ENCODE data around the gene CLDN6.

CLDN6 gene

GRCh38 chr16:3038896-3039295, 20.9 kb upstream of the CLDN6 start:
- no peak for DNase-seq (ENCODE audit: insufficient read length, low spot score)
- no peak for FAIRE-seq
- TF ChIP-seq TAF1 (IDR thresholded peaks at IDR 0.05; ENCODE audit: low read depth, low read length) (no peak), SPI1 (IDR thresholded peaks at IDR 0.05; ENCODE audit: low read depth, low read length) (no peak), POLR2A (IDR thresholded peaks at IDR 0.05; ENCODE audit: low read depth, low read length) (no peak), PAX5 (IDR thresholded peaks at IDR 0.05; ENCODE audit: insufficient read depth, low read length, severe bottlenecking) (no peak), POU2F2 (IDR thresholded peaks at IDR 0.05; ENCODE audit: low read depth, low read length) (no peak), POLR2AphosphoS5 (IDR thresholded peaks at IDR 0.05; ENCODE audit: low read depth, low read length) (no peak)

GRCh38 chr16:3038256-3038655, 20.3 kb upstream of the CLDN6 start:
- no peak for TF ChIP-seq POLR2A (IDR thresholded peaks at IDR 0.05; ENCODE audit: low read depth, low read length)
- no peak for TF ChIP-seq POU2F2 (IDR thresholded peaks at IDR 0.05; ENCODE audit: low read depth, low read length)
- TF ChIP-seq POLR2AphosphoS5 (IDR thresholded peaks at IDR 0.05; ENCODE audit: low read depth, low read length), result no peak
- no peak for TF ChIP-seq SPI1 (IDR thresholded peaks at IDR 0.05; ENCODE audit: low read depth, low read length)
- TF ChIP-seq PAX5 (IDR thresholded peaks at IDR 0.05; ENCODE audit: insufficient read depth, low read length, severe bottlenecking), result no peak
- no peak for TF ChIP-seq TAF1 (IDR thresholded peaks at IDR 0.05; ENCODE audit: low read depth, low read length)
- DNase-seq (ENCODE audit: insufficient read length, low spot score) (no peak), FAIRE-seq (no peak)

GRCh38 chr16:3036726-3037315, 18.8 kb upstream of the CLDN6 start, which contains the start of gene BICDL2:
Gene BICDL2 (minus strand): TSS chr16:3036944. CDS start chr16:3035496, 1,448 bp downstream.
- no peak for TF ChIP-seq SPI1 (IDR thresholded peaks at IDR 0.05; ENCODE audit: low read depth, low read length)
- no peak for TF ChIP-seq POLR2A (IDR thresholded peaks at IDR 0.05; ENCODE audit: low read depth, low read length)
- no peak for TF ChIP-seq TAF1 (IDR thresholded peaks at IDR 0.05; ENCODE audit: low read depth, low read length)
- no peak for TF ChIP-seq PAX5 (IDR thresholded peaks at IDR 0.05; ENCODE audit: insufficient read depth, low read length, severe bottlenecking)
- TF ChIP-seq POU2F2 (IDR thresholded peaks at IDR 0.05; ENCODE audit: low read depth, low read length), result no peak
- TF ChIP-seq POLR2AphosphoS5 (IDR thresholded peaks at IDR 0.05; ENCODE audit: low read depth, low read length), result no peak
- DNase-seq (ENCODE audit: insufficient read length, low spot score) (no peak), FAIRE-seq (no peak)

- TF ChIP-seq TAF1 (IDR thresholded peaks at IDR 0.05; ENCODE audit: low read depth, low read length) (no peak), POLR2AphosphoS5 (IDR thresholded peaks at IDR 0.05; ENCODE audit: low read depth, low read length) (no peak), POLR2A (IDR thresholded peaks at IDR 0.05; ENCODE audit: low read depth, low read length) (no peak), PAX5 (IDR thresholded peaks at IDR 0.05; ENCODE audit: insufficient read depth, low read length, severe bottlenecking) (no peak), SPI1 (IDR thresholded peaks at IDR 0.05; ENCODE audit: low read depth, low read length) (no peak), POU2F2 (IDR thresholded peaks at IDR 0.05; ENCODE audit: low read depth, low read length) (no peak)
- DNase-seq (ENCODE audit: insufficient read length, low spot score) (no peak), FAIRE-seq (no peak)
Observed at GRCh38 chr16:3035972-3036725, 18.2 kb upstream of the CLDN6 start.

- FAIRE-seq, result no peak
- TF ChIP-seq PAX5 (IDR thresholded peaks at IDR 0.05; ENCODE audit: insufficient read depth, low read length, severe bottlenecking), result no peak
- no peak for TF ChIP-seq TAF1 (IDR thresholded peaks at IDR 0.05; ENCODE audit: low read depth, low read length)
- TF ChIP-seq POLR2AphosphoS5 (IDR thresholded peaks at IDR 0.05; ENCODE audit: low read depth, low read length), result no peak
- no peak for TF ChIP-seq POU2F2 (IDR thresholded peaks at IDR 0.05; ENCODE audit: low read depth, low read length)
- no peak for TF ChIP-seq SPI1 (IDR thresholded peaks at IDR 0.05; ENCODE audit: low read depth, low read length)
- no peak for TF ChIP-seq POLR2A (IDR thresholded peaks at IDR 0.05; ENCODE audit: low read depth, low read length)
- no peak for DNase-seq (ENCODE audit: insufficient read length, low spot score)
Observed at GRCh38 chr16:3035289-3035971, 17.4 kb upstream of the CLDN6 start.

- TF ChIP-seq PAX5 (IDR thresholded peaks at IDR 0.05; ENCODE audit: insufficient read depth, low read length, severe bottlenecking) (no peak), POLR2AphosphoS5 (IDR thresholded peaks at IDR 0.05; ENCODE audit: low read depth, low read length) (no peak), SPI1 (IDR thresholded peaks at IDR 0.05; ENCODE audit: low read depth, low read length) (no peak), POLR2A (IDR thresholded peaks at IDR 0.05; ENCODE audit: low read depth, low read length) (no peak), TAF1 (IDR thresholded peaks at IDR 0.05; ENCODE audit: low read depth, low read length) (no peak), POU2F2 (IDR thresholded peaks at IDR 0.05; ENCODE audit: low read depth, low read length) (no peak)
- FAIRE-seq (no peak), DNase-seq (ENCODE audit: insufficient read length, low spot score) (no peak)
Observed at GRCh38 chr16:3032624-3033023, 14.6 kb upstream of the CLDN6 start.

- DNase-seq (ENCODE audit: insufficient read length, low spot score) (no peak), FAIRE-seq (no peak)
- TF ChIP-seq TAF1 (IDR thresholded peaks at IDR 0.05; ENCODE audit: low read depth, low read length) (no peak), SPI1 (IDR thresholded peaks at IDR 0.05; ENCODE audit: low read depth, low read length) (no peak), POU2F2 (IDR thresholded peaks at IDR 0.05; ENCODE audit: low read depth, low read length) (no peak), PAX5 (IDR thresholded peaks at IDR 0.05; ENCODE audit: insufficient read depth, low read length, severe bottlenecking) (no peak), POLR2AphosphoS5 (IDR thresholded peaks at IDR 0.05; ENCODE audit: low read depth, low read length) (no peak), POLR2A (IDR thresholded peaks at IDR 0.05; ENCODE audit: low read depth, low read length) (no peak)
Observed at GRCh38 chr16:3030222-3031212, 12.5 kb upstream of the CLDN6 start.

- FAIRE-seq, result peak; percentile 77
- no peak for TF ChIP-seq POLR2A (IDR thresholded peaks at IDR 0.05; ENCODE audit: low read depth, low read length)
- TF ChIP-seq TAF1 (IDR thresholded peaks at IDR 0.05; ENCODE audit: low read depth, low read length), result no peak
- no peak for TF ChIP-seq PAX5 (IDR thresholded peaks at IDR 0.05; ENCODE audit: insufficient read depth, low read length, severe bottlenecking)
- no peak for TF ChIP-seq POU2F2 (IDR thresholded peaks at IDR 0.05; ENCODE audit: low read depth, low read length)
- no peak for TF ChIP-seq SPI1 (IDR thresholded peaks at IDR 0.05; ENCODE audit: low read depth, low read length)
- TF ChIP-seq POLR2AphosphoS5 (IDR thresholded peaks at IDR 0.05; ENCODE audit: low read depth, low read length), result no peak
- DNase-seq (ENCODE audit: insufficient read length, low spot score), result no peak
Observed at GRCh38 chr16:3029491-3030221, 11.7 kb upstream of the CLDN6 start.
